Measurements from ENCODE around the gene ABCB10. TPM values are rescaled to one million over a fixed set of nuclear protein-coding genes. Genes with fewer than 3 reads are reported as not detected.
A peak's percentile ranks its signal among the peaks of the same experiment; 100 is the strongest.

The ABCB10 gene
- total RNA-seq, 6 experiments from 2014 or later: 16.1 to 21.0 (median 18.4) TPM

GRCh38 chr1:229509576-229509975 lies 48.9 kb downstream of the ABCB10 start:
- no peaks in the 10 kb centered on the region for H3K9me3 Mint-ChIP-seq
- TF ChIP-seq, protein P1, sequence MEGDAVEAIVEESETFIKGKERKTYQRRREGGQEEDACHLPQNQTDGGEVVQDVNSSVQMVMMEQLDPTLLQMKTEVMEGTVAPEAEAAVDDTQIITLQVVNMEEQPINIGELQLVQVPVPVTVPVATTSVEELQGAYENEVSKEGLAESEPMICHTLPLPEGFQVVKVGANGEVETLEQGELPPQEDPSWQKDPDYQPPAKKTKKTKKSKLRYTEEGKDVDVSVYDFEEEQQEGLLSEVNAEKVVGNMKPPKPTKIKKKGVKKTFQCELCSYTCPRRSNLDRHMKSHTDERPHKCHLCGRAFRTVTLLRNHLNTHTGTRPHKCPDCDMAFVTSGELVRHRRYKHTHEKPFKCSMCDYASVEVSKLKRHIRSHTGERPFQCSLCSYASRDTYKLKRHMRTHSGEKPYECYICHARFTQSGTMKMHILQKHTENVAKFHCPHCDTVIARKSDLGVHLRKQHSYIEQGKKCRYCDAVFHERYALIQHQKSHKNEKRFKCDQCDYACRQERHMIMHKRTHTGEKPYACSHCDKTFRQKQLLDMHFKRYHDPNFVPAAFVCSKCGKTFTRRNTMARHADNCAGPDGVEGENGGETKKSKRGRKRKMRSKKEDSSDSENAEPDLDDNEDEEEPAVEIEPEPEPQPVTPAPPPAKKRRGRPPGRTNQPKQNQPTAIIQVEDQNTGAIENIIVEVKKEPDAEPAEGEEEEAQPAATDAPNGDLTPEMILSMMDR (IDR thresholded peaks at IDR 0.05): no peak
- H3K36me3 Mint-ChIP-seq (ENCODE audit: low read depth): no peaks in the 10 kb centered on the region
- peak overlapping the region; percentile 96 for H3K4me3 Mint-ChIP-seq
- H3K4me1 Mint-ChIP-seq (ENCODE audit: low read depth): peaks cover 23% of the 10 kb centered on the region
- no peak for DNase-seq
- peak overlapping the region; percentile 98 for H3K27ac Mint-ChIP-seq
- no peaks in the 10 kb centered on the region; the same call in 1 of the 2 replicates for H3K27me3 Mint-ChIP-seq (ENCODE audit: insufficient read depth)

DNA sequence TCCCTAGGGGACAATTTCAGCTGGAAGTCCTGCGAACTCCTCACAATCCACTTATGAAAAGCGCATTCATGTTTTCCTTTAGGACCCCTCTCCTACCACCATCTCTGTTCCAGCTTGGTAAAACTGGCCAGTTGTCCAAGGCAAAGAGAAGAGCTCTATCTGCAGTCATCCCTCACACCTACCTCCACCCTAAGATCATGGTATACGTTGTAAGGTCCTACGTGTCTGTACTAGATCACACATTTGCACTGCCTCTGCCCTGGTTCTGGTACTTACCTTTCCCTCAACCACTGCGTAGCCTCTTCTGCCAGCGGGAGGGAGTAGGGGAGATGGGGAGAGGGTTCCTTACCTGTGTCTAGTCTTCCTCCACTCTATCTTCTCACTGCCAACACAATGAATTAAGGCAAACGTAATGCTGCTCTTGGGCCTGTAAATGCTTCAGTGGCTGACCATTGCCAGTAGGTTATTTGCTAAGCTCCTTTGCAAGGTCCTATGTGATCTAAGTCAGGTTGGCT lies 49.6 kb downstream of the ABCB10 start:
- Mint-ChIP-seq H3K4me1 (ENCODE audit: low read depth) (peaks cover 19% of the 10 kb centered on the region), H3K9me3 (no peaks in the 10 kb centered on the region), H3K27ac (peak overlapping the region; percentile 98), H3K4me3 (peak overlapping the region; percentile 96), H3K27me3 (ENCODE audit: insufficient read depth) (no peaks in the 10 kb centered on the region; the same call in 1 of the 2 replicates), H3K36me3 (ENCODE audit: low read depth) (no peaks in the 10 kb centered on the region; the same call in 1 of the 2 replicates)
- DNase-seq: no peak
- TF ChIP-seq, protein P1 (IDR thresholded peaks at IDR 0.05): no peak

DNA sequence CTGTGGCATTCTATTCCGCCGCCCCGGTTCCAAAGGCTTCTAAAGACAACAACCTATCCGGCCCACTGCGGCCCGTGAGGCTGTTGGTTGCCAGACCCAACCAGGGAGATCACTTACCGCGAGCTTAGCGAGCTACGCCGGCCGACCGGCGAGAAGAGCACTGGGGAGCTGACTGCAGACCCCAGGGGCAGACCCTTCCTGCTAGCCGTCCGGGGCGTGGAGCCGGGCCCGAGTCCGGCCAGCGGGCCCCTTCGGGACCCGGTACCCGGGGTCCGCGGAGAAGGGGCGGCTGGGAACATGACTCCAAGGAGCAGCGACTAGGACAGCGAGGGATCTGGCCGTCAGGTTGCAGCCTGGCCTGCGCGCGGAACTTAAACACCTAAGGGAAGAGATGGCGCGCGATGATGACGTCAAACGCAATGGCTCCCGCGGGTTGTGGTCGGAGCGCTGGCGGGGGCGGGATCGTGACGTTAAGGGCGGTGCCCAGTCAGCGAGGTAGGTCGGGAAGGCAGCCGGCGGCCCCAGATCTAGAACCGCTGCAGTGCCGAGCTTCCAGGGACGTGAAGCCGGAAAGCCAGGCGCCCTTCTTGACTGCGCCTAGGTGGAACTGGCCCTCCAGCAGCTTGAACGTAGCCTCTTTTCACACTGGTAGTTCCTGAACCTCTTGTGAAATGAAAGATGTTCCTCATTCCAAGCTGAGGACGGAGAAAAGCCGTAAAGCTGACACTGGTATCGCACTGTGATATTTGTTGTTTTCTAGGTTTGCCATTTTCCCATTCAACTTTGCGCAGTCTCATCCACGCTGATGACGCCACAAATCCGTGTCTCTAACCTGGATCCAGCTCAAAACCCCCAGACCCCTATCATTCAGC lies 50.3 kb downstream of the ABCB10 start, which contains the start of gene NUP133:
Gene NUP133, minus strand, starts transcription at position 391 of the 872 bp plus-strand sequence. Its CDS starts 92 bp downstream, at position 299.
- peak within 1 kb of the TSS; percentile 96 for H3K4me3 Mint-ChIP-seq
- H3K9me3 Mint-ChIP-seq: no peaks in the 10 kb centered on the region
- no peaks in the 10 kb centered on the region; the same call in 1 of the 2 replicates for H3K27me3 Mint-ChIP-seq (ENCODE audit: insufficient read depth)
- TF ChIP-seq, protein P1 (IDR thresholded peaks at IDR 0.05): no peak
- peak within 1 kb of the TSS; percentile 98 for H3K27ac Mint-ChIP-seq
- H3K36me3 Mint-ChIP-seq (ENCODE audit: low read depth): no peaks in the 10 kb centered on the region; the same call in 1 of the 2 replicates
- DNase-seq: peak; percentile 95
- H3K4me1 Mint-ChIP-seq (ENCODE audit: low read depth): peaks cover 19% of the 10 kb centered on the region

DNA sequence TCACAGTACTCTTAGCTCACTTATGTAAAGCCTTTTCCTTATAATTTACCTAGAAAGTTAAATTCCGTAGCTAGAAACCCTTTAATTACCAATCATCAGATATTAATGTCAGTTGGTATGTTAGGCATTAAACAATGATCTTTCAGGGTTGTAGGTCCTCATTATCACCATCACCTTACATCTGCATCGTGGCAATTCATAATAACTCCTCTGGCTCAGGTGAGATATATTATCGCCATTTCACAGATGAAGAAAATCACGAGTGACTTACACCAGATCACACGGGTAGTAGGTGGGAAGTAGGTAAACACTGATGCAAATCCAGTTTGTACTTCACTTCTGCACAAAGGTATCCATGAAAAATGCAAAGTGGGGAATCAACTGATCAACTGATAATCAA lies 51.0 kb downstream of the ABCB10 start:
- H3K27me3 Mint-ChIP-seq (ENCODE audit: insufficient read depth): no peaks in the 10 kb centered on the region; the same call in 1 of the 2 replicates
- peak overlapping the region; percentile 96 for H3K4me3 Mint-ChIP-seq
- no peaks in the 10 kb centered on the region for H3K9me3 Mint-ChIP-seq
- DNase-seq: no peak
- peak overlapping the region; percentile 98 for H3K27ac Mint-ChIP-seq
- TF ChIP-seq, protein P1 (IDR thresholded peaks at IDR 0.05): no peak
- peaks cover 19% of the 10 kb centered on the region for H3K4me1 Mint-ChIP-seq (ENCODE audit: low read depth)
- no peaks in the 10 kb centered on the region; the same call in 1 of the 2 replicates for H3K36me3 Mint-ChIP-seq (ENCODE audit: low read depth)

DNA sequence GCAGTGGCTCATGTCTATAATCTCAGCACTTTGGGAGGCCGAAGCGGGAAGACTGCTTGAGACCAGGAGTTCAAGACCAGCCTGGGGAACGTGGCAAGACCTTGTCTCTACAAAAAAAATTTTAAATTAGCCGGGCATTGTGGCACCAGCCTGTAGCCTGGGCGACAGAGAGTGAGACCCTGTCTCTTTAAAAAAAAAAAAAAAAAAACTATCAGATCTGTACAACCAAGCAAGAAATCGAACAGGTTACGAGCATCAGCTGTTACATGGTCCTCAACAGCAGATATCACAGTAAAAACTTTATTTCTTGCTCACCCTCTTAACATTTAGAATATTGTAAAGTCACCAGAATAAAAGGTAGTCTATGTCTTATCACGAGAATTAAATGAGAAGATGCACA lies 51.9 kb downstream of the ABCB10 start:
- Mint-ChIP-seq H3K9me3 (no peaks in the 10 kb centered on the region), H3K4me3 (peak overlapping the region; percentile 96), H3K27ac (peak overlapping the region; percentile 16; the same call in 1 of the 2 replicates), H3K4me1 (ENCODE audit: low read depth) (peaks cover 19% of the 10 kb centered on the region), H3K27me3 (ENCODE audit: insufficient read depth) (no peaks in the 10 kb centered on the region; the same call in 1 of the 2 replicates), H3K36me3 (ENCODE audit: low read depth) (no peaks in the 10 kb centered on the region; the same call in 1 of the 2 replicates)
- no peak for DNase-seq
- TF ChIP-seq, protein P1 (IDR thresholded peaks at IDR 0.05): no peak

Data from HFFc6 (cell line).